Breast epithelium (tissue), 4 donors: ENCODE data around the gene EHMT1. TPM values are rescaled to one million over a fixed set of nuclear protein-coding genes. Genes with fewer than 3 reads are reported as not detected.

ENCODE experiments used
- DNase-seq, 2 donors: peaks; one replicate each; pipeline ENCODE4 v3.0.0-alpha.2; 2019; ENCODE audit warnings: low spot score in 2 of 2
- H3K27ac ChIP-seq, 2 donors: fragments of 200-600 bp; sonication (generic) in 1 of 2; one replicate each; pipeline ENCODE4 v1.5.1; 2016 to 2019; ENCODE audit warnings: mild to moderate bottlenecking in 1 of 2
- H3K27me3 ChIP-seq, 2 donors: fragments of 200-600 bp; sonication (generic) in 1 of 2; one replicate each; pipeline versions ENCODE4 v1.5.1 to v1.6.0; 2017 to 2019; ENCODE audit warnings: control low read depth in 1 of 2, mild to moderate bottlenecking in 1 of 2
- H3K36me3 ChIP-seq: fragments of 200-600 bp; one replicate; pipeline ENCODE4 v1.5.1; 2019
- H3K4me1 ChIP-seq, 2 donors: fragments of 200-600 bp; sonication (generic); one replicate each; pipeline ENCODE4 v1.5.1; 2016 to 2019; ENCODE audit warnings: control low read depth in 1 of 2
- H3K4me3 ChIP-seq, 3 donors: fragments of 200-600 bp; sonication (generic); 1 replicate in 2 of 3; 2 replicates in 1 of 3; pipeline ENCODE4 v1.5.1; 2016 to 2019; ENCODE audit warnings: mild to moderate bottlenecking in 3 of 3, moderate library complexity in 2 of 3
- H3K9me3 ChIP-seq, 2 donors: fragments of 200-600 bp; sonication (generic) in 1 of 2; one replicate each; pipeline ENCODE4 v1.5.1; 2016 to 2019; ENCODE audit warnings: control low read depth in 1 of 2
- POLR2A ChIP-seq: fragments of 450-650 bp; IDR thresholded peaks from one replicate; pipeline ENCODE4 v1.6.1; 2016; ENCODE audit warnings: antibody characterized with exemption, mild to moderate bottlenecking, moderate library complexity
- POLR2AphosphoS5 ChIP-seq, 3 donors: sonication (generic); formaldehyde crosslinking; IDR thresholded peaks; one replicate each; pipeline ENCODE4 v1.6.1; 2017; ENCODE audit warnings: antibody characterized with exemption in 3 of 3
- intact Hi-C: fragments of 100-400 bp; cut with DNase I; formaldehyde crosslinking; loops from one replicate; pipeline ENCODE4 v1.15.1; 2023; ENCODE audit warnings: low total_unique reads
- total RNA-seq, 3 donors: library from RNA; depleted of rRNA; stranded (reverse); fragments of >200 nt; gene quantifications; one replicate each; pipeline ENCODE4 v1.1.0, GENCODE V29; 2016
- TF ChIP-seq, protein P1 (sequence below), 3 donors: fragments of 450-650 bp; IDR thresholded peaks; one replicate each; pipeline ENCODE4 v1.5.1; 2016 to 2017; ENCODE audit warnings: antibody characterized with exemption in 3 of 3, mild to moderate bottlenecking in 3 of 3, moderate library complexity in 3 of 3

The EHMT1 gene
- total RNA-seq, 3 donors from 2014 or later: 63.7 to 113 (median 91.2) TPM

DNA sequence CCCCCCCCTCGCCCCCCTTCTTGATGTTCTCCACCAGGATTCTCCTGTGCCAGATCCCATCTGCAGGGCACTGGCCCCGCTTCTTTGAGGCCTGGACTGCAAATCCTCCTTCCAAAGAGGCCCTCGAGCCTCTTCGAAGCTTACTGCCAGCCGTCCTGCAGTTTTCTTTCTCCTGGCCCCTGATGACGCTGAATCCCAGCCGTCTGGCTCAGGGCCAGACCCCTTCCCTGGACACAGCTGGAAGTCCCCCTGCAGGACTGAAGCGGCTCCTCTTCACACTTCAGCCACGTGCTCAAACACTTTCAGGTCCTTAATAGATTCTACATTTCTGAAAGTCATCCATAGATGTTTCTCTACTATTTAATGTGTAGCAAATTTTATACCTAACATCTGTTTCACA lies 121.5 kb downstream of the EHMT1 start:
- Histone ChIP-seq H3K27me3 (no peaks in the 10 kb centered on the region), H3K4me1 (no peaks in the 10 kb centered on the region), H3K9me3 (no peaks in the 10 kb centered on the region), H3K27ac (no peak overlapping the region), H3K4me3 (no peak overlapping the region), H3K36me3 (peaks cover under 1% of the 10 kb centered on the region)
- intact Hi-C loops: no loop called here
- no peak for TF ChIP-seq POLR2A
- TF ChIP-seq, protein P1, sequence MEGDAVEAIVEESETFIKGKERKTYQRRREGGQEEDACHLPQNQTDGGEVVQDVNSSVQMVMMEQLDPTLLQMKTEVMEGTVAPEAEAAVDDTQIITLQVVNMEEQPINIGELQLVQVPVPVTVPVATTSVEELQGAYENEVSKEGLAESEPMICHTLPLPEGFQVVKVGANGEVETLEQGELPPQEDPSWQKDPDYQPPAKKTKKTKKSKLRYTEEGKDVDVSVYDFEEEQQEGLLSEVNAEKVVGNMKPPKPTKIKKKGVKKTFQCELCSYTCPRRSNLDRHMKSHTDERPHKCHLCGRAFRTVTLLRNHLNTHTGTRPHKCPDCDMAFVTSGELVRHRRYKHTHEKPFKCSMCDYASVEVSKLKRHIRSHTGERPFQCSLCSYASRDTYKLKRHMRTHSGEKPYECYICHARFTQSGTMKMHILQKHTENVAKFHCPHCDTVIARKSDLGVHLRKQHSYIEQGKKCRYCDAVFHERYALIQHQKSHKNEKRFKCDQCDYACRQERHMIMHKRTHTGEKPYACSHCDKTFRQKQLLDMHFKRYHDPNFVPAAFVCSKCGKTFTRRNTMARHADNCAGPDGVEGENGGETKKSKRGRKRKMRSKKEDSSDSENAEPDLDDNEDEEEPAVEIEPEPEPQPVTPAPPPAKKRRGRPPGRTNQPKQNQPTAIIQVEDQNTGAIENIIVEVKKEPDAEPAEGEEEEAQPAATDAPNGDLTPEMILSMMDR (IDR thresholded peaks at IDR 0.05): no peak
- no peak for TF ChIP-seq POLR2AphosphoS5 (IDR thresholded peaks at IDR 0.05)
- no peak for DNase-seq

DNA sequence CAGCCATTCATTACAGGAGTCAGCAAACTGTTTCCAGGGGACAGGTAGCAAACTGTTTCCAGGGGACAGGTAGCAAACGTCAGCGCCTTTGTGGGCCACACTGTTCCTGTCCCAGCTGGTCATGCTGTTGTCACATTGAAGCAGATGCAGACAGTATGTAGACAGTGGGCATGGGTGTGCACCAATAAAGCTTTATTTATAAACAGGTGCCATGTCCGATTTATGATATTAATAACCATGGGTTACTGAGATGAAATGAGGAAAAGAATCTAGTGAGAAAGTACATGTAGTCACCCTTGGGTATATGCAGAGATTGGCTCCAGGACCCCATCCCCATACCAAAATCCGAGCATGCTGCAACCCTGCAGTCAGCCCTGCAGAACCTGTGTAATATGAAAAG lies 122.5 kb downstream of the EHMT1 start:
- DNase-seq: no peak
- peaks cover 8% of the 10 kb centered on the region for H3K36me3 ChIP-seq
- intact Hi-C loops: no loop called here
- H3K27ac ChIP-seq: no peak overlapping the region
- no peaks in the 10 kb centered on the region for H3K9me3 ChIP-seq
- no peaks in the 10 kb centered on the region for H3K4me1 ChIP-seq
- no peak for TF ChIP-seq POLR2AphosphoS5 (IDR thresholded peaks at IDR 0.05)
- TF ChIP-seq, protein P1 (IDR thresholded peaks at IDR 0.05): no peak
- no peak for TF ChIP-seq POLR2A
- no peak overlapping the region for H3K4me3 ChIP-seq
- H3K27me3 ChIP-seq: no peaks in the 10 kb centered on the region

DNA sequence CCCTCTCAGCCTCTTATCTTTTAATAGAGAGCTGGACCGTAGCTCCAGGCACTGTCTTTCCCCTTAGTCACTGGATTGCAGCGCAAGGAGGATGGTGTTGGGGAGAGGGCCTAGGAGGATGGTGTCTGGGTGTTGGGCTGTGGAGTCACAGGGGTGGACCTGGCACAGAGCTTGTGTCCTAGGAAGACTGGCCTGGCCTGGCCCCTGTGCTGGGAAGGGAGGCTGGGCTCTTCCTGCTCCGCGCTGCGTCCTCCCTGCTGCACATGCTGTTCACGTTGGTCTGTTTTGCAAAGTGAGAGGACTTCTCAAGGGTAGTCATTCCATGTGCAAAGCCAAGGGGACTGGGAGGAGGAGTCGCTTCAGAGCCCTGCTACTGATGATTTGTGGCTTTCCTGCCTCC lies 123.9 kb downstream of the EHMT1 start:
- no peak overlapping the region for H3K4me3 ChIP-seq
- peaks cover 8% of the 10 kb centered on the region for H3K36me3 ChIP-seq
- H3K4me1 ChIP-seq: no peaks in the 10 kb centered on the region
- no peak for DNase-seq
- no peaks in the 10 kb centered on the region for H3K9me3 ChIP-seq
- TF ChIP-seq POLR2AphosphoS5 (IDR thresholded peaks at IDR 0.05) (no peak), POLR2A (no peak)
- TF ChIP-seq, protein P1 (IDR thresholded peaks at IDR 0.05): no peak
- no peak overlapping the region for H3K27ac ChIP-seq
- intact Hi-C loops: no loop called here
- no peaks in the 10 kb centered on the region for H3K27me3 ChIP-seq

DNA sequence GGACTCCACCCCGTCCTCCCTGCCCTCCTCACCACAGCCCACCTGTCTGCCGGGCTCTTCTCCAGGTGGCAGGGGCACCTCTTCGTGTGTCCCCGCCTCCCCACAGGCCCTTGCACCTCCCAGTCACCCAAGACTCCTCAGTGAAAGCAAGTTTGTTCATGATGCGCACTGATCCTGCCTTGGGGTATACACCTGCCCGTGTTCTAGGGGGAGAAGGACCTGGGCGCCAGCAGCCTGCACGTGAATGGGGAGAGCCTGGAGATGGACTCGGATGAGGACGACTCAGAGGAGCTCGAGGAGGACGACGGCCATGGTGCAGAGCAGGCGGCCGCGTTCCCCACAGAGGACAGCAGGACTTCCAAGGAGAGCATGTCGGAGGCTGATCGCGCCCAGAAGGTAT lies 124.9 kb downstream of the EHMT1 start:
- TF ChIP-seq POLR2AphosphoS5 (IDR thresholded peaks at IDR 0.05) (no peak), POLR2A (no peak)
- TF ChIP-seq, protein P1 (IDR thresholded peaks at IDR 0.05): no peak
- intact Hi-C loops: no loop called here
- H3K36me3 ChIP-seq: peaks cover 8% of the 10 kb centered on the region

DNA sequence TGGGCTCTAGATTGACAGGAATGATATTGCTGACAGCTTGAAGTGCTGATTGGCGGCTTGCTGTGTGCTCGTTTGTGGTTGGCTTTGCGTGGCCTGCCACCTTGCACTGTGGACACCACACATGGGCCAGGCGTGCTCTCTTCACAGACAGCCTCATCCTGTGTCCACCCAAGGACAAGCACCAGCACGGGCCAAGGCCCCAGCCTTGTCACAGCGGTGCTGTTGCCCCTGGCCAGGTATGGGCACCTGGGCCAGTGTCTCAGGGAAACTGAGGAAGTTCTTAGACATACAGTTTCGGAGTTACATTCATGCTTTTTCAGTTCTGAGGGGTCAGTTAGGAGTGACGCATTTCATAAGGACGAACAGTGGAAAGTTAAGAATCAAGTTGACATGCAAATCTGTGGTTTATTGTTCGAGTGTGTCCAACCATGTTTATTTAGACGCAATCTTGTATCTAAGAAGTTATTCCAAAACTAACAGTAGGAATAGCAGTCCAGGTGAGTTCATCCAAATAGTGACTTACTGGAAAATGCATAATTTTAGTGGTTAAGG lies 125.9 kb downstream of the EHMT1 start:
- DNase-seq: no peak
- intact Hi-C loops: no loop called here

More for the DNA sequence above, 124.9 kb downstream of the EHMT1 start:
- Histone ChIP-seq H3K9me3 (no peaks in the 10 kb centered on the region), H3K27me3 (no peaks in the 10 kb centered on the region), H3K4me1 (no peaks in the 10 kb centered on the region), H3K4me3 (no peak overlapping the region), H3K27ac (no peak overlapping the region)
- DNase-seq: no peak

More for the DNA sequence above, 125.9 kb downstream of the EHMT1 start:
- no peaks in the 10 kb centered on the region for H3K9me3 ChIP-seq
- TF ChIP-seq POLR2A: no peak
- TF ChIP-seq, protein P1 (IDR thresholded peaks at IDR 0.05): no peak
- no peak overlapping the region for H3K27ac ChIP-seq
- H3K4me3 ChIP-seq: no peak overlapping the region
- no peaks in the 10 kb centered on the region for H3K4me1 ChIP-seq
- no peaks in the 10 kb centered on the region for H3K27me3 ChIP-seq
- H3K36me3 ChIP-seq: peaks cover 8% of the 10 kb centered on the region
